PC-3 (cell line): ENCODE results near the gene EBPL. TPM values are rescaled to one million over a fixed set of nuclear protein-coding genes. Genes with fewer than 3 reads are reported as not detected.

Experiments
- ATAC-seq: fragments of 200-7000 bp; cut with Tn5 transposase; 2 replicates; pipeline ENCODE4 v1.9.1; 2020; ENCODE audit warnings: mild to moderate bottlenecking, moderate library complexity
- BruUV-seq: library from RNA; stranded (reverse); fragments of 400-500 nt; replicated peaks from 2 replicates; lab custom pipeline; 2021; lab: Mats Ljungman, UMichigan
- CTCF ChIA-PET: fragments of 300-600 bp; sonication (Branson Sonifier 250); formaldehyde crosslinking; loops from one replicate; lab custom pipeline; 2022; ENCODE audit warnings: antibody characterized with exemption; lab: Charles Lee
- POLR2A ChIA-PET: fragments of 300-600 bp; sonication (Branson Sonifier 250); formaldehyde crosslinking; loops from one replicate; lab custom pipeline; 2022; ENCODE audit warnings: antibody characterized with exemption; ENCODE audit not compliant: unreplicated experiment; lab: Charles Lee
- DNase-seq: peaks from one replicate; pipeline ENCODE4 v3.0.0-alpha.2; 2015
- H2AFZ ChIP-seq: fragments of 300-600 bp; sonication (generic); 2 replicates; pipeline ENCODE4 v1.6.0; 2016; ENCODE audit warnings: antibody characterized with exemption, low read length
- H3F3A ChIP-seq: fragments of 300-600 bp; sonication (generic); one replicate; pipeline ENCODE4 v1.6.0; 2017; ENCODE audit warnings: antibody characterized with exemption, low read length, control low read depth, mild to moderate bottlenecking; ENCODE audit not compliant: unreplicated experiment
- H3K27ac ChIP-seq: fragments of 300-600 bp; sonication (generic); 2 replicates; pipeline ENCODE4 v1.5.1; 2016; ENCODE audit warnings: mild to moderate bottlenecking, low read length
- H3K27me3 ChIP-seq: fragments of 300-600 bp; sonication (generic); 2 replicates; pipeline ENCODE4 v1.6.1; 2016; ENCODE audit warnings: low read length, mixed read lengths
- H3K36me3 ChIP-seq: fragments of 300-600 bp; sonication (generic); 2 replicates; pipeline ENCODE4 v1.6.1; 2016; ENCODE audit warnings: low read depth, mixed run types, low read length, mixed read lengths
- H3K4me1 ChIP-seq: fragments of 300-600 bp; sonication (generic); 2 replicates; pipeline ENCODE4 v1.5.1; 2016; ENCODE audit warnings: low read length; ENCODE audit not compliant: insufficient read depth
- H3K4me2 ChIP-seq: fragments of 300-600 bp; sonication (generic); 2 replicates; pipeline ENCODE4 v1.6.0; 2016; ENCODE audit warnings: low read length
- H3K4me3 ChIP-seq: fragments of 300-600 bp; sonication (generic); 2 replicates; pipeline ENCODE4 v1.5.1; 2016; ENCODE audit warnings: mild to moderate bottlenecking, low read length, mixed read lengths
- H3K79me2 ChIP-seq: fragments of 300-600 bp; sonication (generic); 2 replicates; pipeline ENCODE4 v1.6.1; 2017; ENCODE audit warnings: low read length, mixed read lengths
- H3K9ac ChIP-seq: fragments of 300-600 bp; sonication (generic); 2 replicates; pipeline ENCODE4 v1.6.0; 2016; ENCODE audit warnings: mild to moderate bottlenecking, low read length
- H3K9me2 ChIP-seq: fragments of 300-600 bp; sonication (generic); replicated peaks from 2 replicates; pipeline ENCODE4 v1.6.1; 2016; ENCODE audit warnings: mixed run types, low read length, mixed read lengths
- H3K9me3 ChIP-seq: fragments of 300-600 bp; sonication (generic); 2 replicates; pipeline ENCODE4 v1.6.1; 2016; ENCODE audit warnings: low read length, mixed read lengths
- H4K20me1 ChIP-seq: fragments of 300-600 bp; sonication (generic); 2 replicates; pipeline ENCODE4 v1.6.1; 2016; ENCODE audit warnings: low read length, mixed read lengths
- CTCF ChIP-seq: fragments of 300-600 bp; sonication (generic); conservative IDR thresholded peaks from 2 replicates; pipeline ENCODE4 v1.5.1; 2017; ENCODE audit warnings: antibody characterized with exemption, low read depth, mild to moderate bottlenecking, low read length
- EZH2 ChIP-seq: fragments of 300-600 bp; sonication (generic); IDR thresholded peaks from one replicate; pipeline ENCODE4 v1.6.1; 2017; ENCODE audit warnings: antibody characterized with exemption, mild to moderate bottlenecking, low read length; ENCODE audit not compliant: unreplicated experiment
- EZH2phosphoT487 ChIP-seq: fragments of 300-600 bp; sonication (generic); IDR thresholded peaks from 2 replicates; pipeline ENCODE4 v1.6.1; 2018; ENCODE audit warnings: mild to moderate bottlenecking, antibody characterized with exemption, low read length, borderline replicate concordance
- intact Hi-C: fragments of 100-400 bp; cut with micrococcal nuclease; formaldehyde crosslinking; loops from 2 replicates; pipeline ENCODE4 v1.9.0; 2023
- total RNA-seq: library from RNA; depleted of rRNA; stranded (reverse); fragments of >200 nt; gene quantifications from 2 replicates; pipeline ENCODE4 v1.2.3, GENCODE V29; 2014

The EBPL gene
- total RNA-seq, 1 experiment from 2014 or later = 108 TPM

- H3K9me3 ChIP-seq = no peaks in the 10 kb centered on the region
- no peak overlapping the region for H3K4me3 ChIP-seq
- intact Hi-C loops = no loop called here
- peaks cover 12% of the 10 kb centered on the region for H3K4me1 ChIP-seq
- H3K9me2 ChIP-seq = no peaks in the 10 kb centered on the region
- ATAC-seq (no peak), DNase-seq (no peak)
- no peaks in the 10 kb centered on the region for H3K27me3 ChIP-seq
- H3K4me2 ChIP-seq = no peak overlapping the region
- no peaks in the 10 kb centered on the region for H3F3A ChIP-seq
- no peak overlapping the region for H2AFZ ChIP-seq
- no TSS peak for BruUV-seq
- no peak for TF ChIP-seq EZH2phosphoT487
- no peak for TF ChIP-seq EZH2
- TF ChIP-seq CTCF = no peak
- H3K27ac ChIP-seq = no peak overlapping the region
- ChIA-PET CTCF (no interaction called here), POLR2A (no interaction called here)
- peaks cover 10% of the 10 kb centered on the region; the same call in 1 of the 2 replicates for H4K20me1 ChIP-seq
- H3K9ac ChIP-seq = no peak overlapping the region
- H3K36me3 ChIP-seq = no peaks in the 10 kb centered on the region
- H3K79me2 ChIP-seq = peaks cover 65% of the 10 kb centered on the region
These were observed 12.9 kb downstream of the EBPL start for GRCh38 chr13:49678191-49678914.

- no peak for ATAC-seq
- Histone ChIP-seq H3K27me3 (no peaks in the 10 kb centered on the region), H3K9ac (no peak overlapping the region), H2AFZ (no peak overlapping the region), H3K4me1 (peaks cover 4% of the 10 kb centered on the region), H3K9me2 (no peaks in the 10 kb centered on the region), H3K9me3 (no peaks in the 10 kb centered on the region), H4K20me1 (0 out of 2 replicates have a peak, but pooled peaks cover 4% of the 10 kb centered on the region), H3K4me3 (no peak overlapping the region), H3F3A (no peaks in the 10 kb centered on the region), H3K27ac (no peak overlapping the region), H3K36me3 (no peaks in the 10 kb centered on the region), H3K4me2 (no peak overlapping the region), H3K79me2 (peaks cover 54% of the 10 kb centered on the region)
- no TSS peak for BruUV-seq
- POLR2A ChIA-PET = no interaction called here
- CTCF ChIA-PET = no interaction called here
- no peak for TF ChIP-seq EZH2phosphoT487
- no peak for TF ChIP-seq EZH2
- TF ChIP-seq CTCF = no peak
- intact Hi-C loops = no loop called here
- no peak for DNase-seq
These were observed 14.5 kb downstream of the EBPL start for GRCh38 chr13:49676581-49677298.

GRCh38 chr13:49670828-49671227, 20.5 kb downstream of the EBPL start:
- H3K9me3 ChIP-seq = no peaks in the 10 kb centered on the region
- no peaks in the 10 kb centered on the region for H3K9me2 ChIP-seq
- intact Hi-C loops = no loop called here
- BruUV-seq = no TSS peak
- H3K4me1 ChIP-seq = peaks cover 6% of the 10 kb centered on the region; the same call in 1 of the 2 replicates
- H3K4me2 ChIP-seq = no peak overlapping the region
- H3K9ac ChIP-seq = no peak overlapping the region
- no peak overlapping the region for H2AFZ ChIP-seq
- no peak overlapping the region for H3K27ac ChIP-seq
- POLR2A ChIA-PET = no interaction called here
- H3K79me2 ChIP-seq = peaks cover 12% of the 10 kb centered on the region
- DNase-seq = no peak
- TF ChIP-seq EZH2 (no peak), EZH2phosphoT487 (no peak), CTCF (no peak)
- H3F3A ChIP-seq = no peaks in the 10 kb centered on the region
- no peak overlapping the region for H3K4me3 ChIP-seq
- H3K27me3 ChIP-seq = no peaks in the 10 kb centered on the region
- H3K36me3 ChIP-seq = peaks cover 12% of the 10 kb centered on the region
- ATAC-seq = no peak
- CTCF ChIA-PET = interaction anchor here (1.3 kb wide), 1 partner anchor 265 kb away, joined by 6 read pairs; the partner anchor contains the start of gene SPRYD7
- H4K20me1 ChIP-seq = no peaks in the 10 kb centered on the region
